ENCODE results near the gene FMNL3.

FMNL3 gene

GRCh38 chr12:49733219-49734017, 26.2 kb upstream of the FMNL3 start:
- no peak overlapping the region for H3K4me2 ChIP-seq (ENCODE audit: low read length)
- H2BK120ac ChIP-seq (ENCODE audit: insufficient read depth, low read length, poor library complexity), result no peak overlapping the region
- DNase-seq, result no peak
- H3K4ac ChIP-seq (ENCODE audit: low read depth, low read length), result no peak overlapping the region
- no peak overlapping the region for H3K14ac ChIP-seq (ENCODE audit: low read length)
- no peak overlapping the region for H3K4me3 ChIP-seq (ENCODE audit: low read depth, low read length)
- H3K4me1 ChIP-seq (ENCODE audit: control insufficient read depth in 1 of 2, insufficient read depth in 2 of 2, low read length in 2 of 2), result no peaks in the 10 kb centered on the region
- H2BK12ac ChIP-seq (ENCODE audit: low read length), result no peak overlapping the region
- H3K36me3 ChIP-seq (ENCODE audit: control insufficient read depth in 1 of 2, insufficient read depth in 2 of 2, low read length in 2 of 2), result no peaks in the 10 kb centered on the region
- no peaks in the 10 kb centered on the region for H3K79me1 ChIP-seq (ENCODE audit: low read length)
- no peak overlapping the region for H3K18ac ChIP-seq (ENCODE audit: low read length)
- no peak overlapping the region for H2AK5ac ChIP-seq (ENCODE audit: low read length)
- H3K27me3 ChIP-seq (ENCODE audit: insufficient read depth, low read length), result no peaks in the 10 kb centered on the region
- no peak overlapping the region for H2AFZ ChIP-seq (ENCODE audit: insufficient read depth, low read length, poor library complexity)
- no peak overlapping the region for H3K23ac ChIP-seq (ENCODE audit: low read length)
- no peak overlapping the region for H4K12ac ChIP-seq (ENCODE audit: low read depth, low read length)
- WGBS (ENCODE audit: extremely low coverage, insufficient coverage, insufficient read length), result no CpG with 5 or more reads among the region's 10 CpGs
- no peak overlapping the region for H4K91ac ChIP-seq (ENCODE audit: low read depth, low read length)
- no peak overlapping the region for H2BK5ac ChIP-seq (ENCODE audit: low read depth, low read length, poor library complexity)
- H3K9me3 ChIP-seq (ENCODE audit: insufficient read depth, low read depth, low read length), result peaks cover 4% of the 10 kb centered on the region
- H3K27ac ChIP-seq (ENCODE audit: low read depth, low read length), result no peak overlapping the region
- H3K79me2 ChIP-seq (ENCODE audit: control insufficient read depth, insufficient read depth, low read length, poor library complexity), result no peaks in the 10 kb centered on the region
- no peak overlapping the region for H4K8ac ChIP-seq (ENCODE audit: low read depth, low read length)
- H3K9ac ChIP-seq (ENCODE audit: low read length), result no peak overlapping the region

GRCh38 chr12:49730568-49731101, 23.4 kb upstream of the FMNL3 start:
- H4K12ac ChIP-seq (ENCODE audit: low read depth, low read length), result no peak overlapping the region
- no peak overlapping the region for H2BK12ac ChIP-seq (ENCODE audit: low read length)
- no peak for DNase-seq
- no peak overlapping the region for H3K4me3 ChIP-seq (ENCODE audit: low read depth, low read length)
- H3K9ac ChIP-seq (ENCODE audit: low read length), result no peak overlapping the region
- no peak overlapping the region for H3K27ac ChIP-seq (ENCODE audit: low read depth, low read length)
- H2BK5ac ChIP-seq (ENCODE audit: low read depth, low read length, poor library complexity), result no peak overlapping the region
- no peak overlapping the region for H2AFZ ChIP-seq (ENCODE audit: insufficient read depth, low read length, poor library complexity)
- H3K4ac ChIP-seq (ENCODE audit: low read depth, low read length), result no peak overlapping the region
- H2AK5ac ChIP-seq (ENCODE audit: low read length), result no peak overlapping the region
- no CpG with 5 or more reads among the region's 3 CpGs for WGBS (ENCODE audit: extremely low coverage, insufficient coverage, insufficient read length)
- H3K9me3 ChIP-seq (ENCODE audit: insufficient read depth, low read depth, low read length), result peaks cover 4% of the 10 kb centered on the region
- no peaks in the 10 kb centered on the region for H3K79me2 ChIP-seq (ENCODE audit: control insufficient read depth, insufficient read depth, low read length, poor library complexity)
- H3K18ac ChIP-seq (ENCODE audit: low read length), result no peak overlapping the region
- H3K4me2 ChIP-seq (ENCODE audit: low read length), result no peak overlapping the region
- no peak overlapping the region for H4K91ac ChIP-seq (ENCODE audit: low read depth, low read length)
- H3K14ac ChIP-seq (ENCODE audit: low read length), result no peak overlapping the region
- H4K8ac ChIP-seq (ENCODE audit: low read depth, low read length), result no peak overlapping the region
- H2BK120ac ChIP-seq (ENCODE audit: insufficient read depth, low read length, poor library complexity), result no peak overlapping the region
- no peak overlapping the region for H3K23ac ChIP-seq (ENCODE audit: low read length)
- no peaks in the 10 kb centered on the region for H3K79me1 ChIP-seq (ENCODE audit: low read length)
- no peaks in the 10 kb centered on the region for H3K27me3 ChIP-seq (ENCODE audit: insufficient read depth, low read length)
- H3K4me1 ChIP-seq (ENCODE audit: control insufficient read depth in 1 of 2, insufficient read depth in 2 of 2, low read length in 2 of 2), result no peaks in the 10 kb centered on the region
- no peaks in the 10 kb centered on the region for H3K36me3 ChIP-seq (ENCODE audit: control insufficient read depth in 1 of 2, insufficient read depth in 2 of 2, low read length in 2 of 2)

GRCh38 chr12:49730050-49730449, 22.8 kb upstream of the FMNL3 start:
- no peak overlapping the region for H2BK120ac ChIP-seq (ENCODE audit: insufficient read depth, low read length, poor library complexity)

GRCh38 chr12:49728446-49728845, 21.2 kb upstream of the FMNL3 start:
- no peak overlapping the region for H3K14ac ChIP-seq (ENCODE audit: low read length)
- H3K4me1 ChIP-seq (ENCODE audit: control insufficient read depth in 1 of 2, insufficient read depth in 2 of 2, low read length in 2 of 2), result no peaks in the 10 kb centered on the region
- H2AK5ac ChIP-seq (ENCODE audit: low read length), result no peak overlapping the region
- H3K23ac ChIP-seq (ENCODE audit: low read length), result no peak overlapping the region
- no peaks in the 10 kb centered on the region for H3K79me1 ChIP-seq (ENCODE audit: low read length)
- no peak overlapping the region for H3K4me2 ChIP-seq (ENCODE audit: low read length)
- H3K4me3 ChIP-seq (ENCODE audit: low read depth, low read length), result no peak overlapping the region
- no peak overlapping the region for H2BK120ac ChIP-seq (ENCODE audit: insufficient read depth, low read length, poor library complexity)
- H3K18ac ChIP-seq (ENCODE audit: low read length), result no peak overlapping the region
- H3K27ac ChIP-seq (ENCODE audit: low read depth, low read length), result no peak overlapping the region
- no peaks in the 10 kb centered on the region for H3K9me3 ChIP-seq (ENCODE audit: insufficient read depth, low read depth, low read length)
- H4K12ac ChIP-seq (ENCODE audit: low read depth, low read length), result no peak overlapping the region
- WGBS (ENCODE audit: extremely low coverage, insufficient coverage, insufficient read length), result no CpG with 5 or more reads among the region's 3 CpGs
- no peak overlapping the region for H2AFZ ChIP-seq (ENCODE audit: insufficient read depth, low read length, poor library complexity)
- H3K36me3 ChIP-seq (ENCODE audit: control insufficient read depth in 1 of 2, insufficient read depth in 2 of 2, low read length in 2 of 2), result no peaks in the 10 kb centered on the region
- no peak overlapping the region for H4K91ac ChIP-seq (ENCODE audit: low read depth, low read length)
- no peaks in the 10 kb centered on the region for H3K79me2 ChIP-seq (ENCODE audit: control insufficient read depth, insufficient read depth, low read length, poor library complexity)
- no peak overlapping the region for H2BK12ac ChIP-seq (ENCODE audit: low read length)
- H3K9ac ChIP-seq (ENCODE audit: low read length), result no peak overlapping the region
- no peaks in the 10 kb centered on the region for H3K27me3 ChIP-seq (ENCODE audit: insufficient read depth, low read length)
- H2BK5ac ChIP-seq (ENCODE audit: low read depth, low read length, poor library complexity), result no peak overlapping the region
- no peak overlapping the region for H4K8ac ChIP-seq (ENCODE audit: low read depth, low read length)
- no peak overlapping the region for H3K4ac ChIP-seq (ENCODE audit: low read depth, low read length)
- DNase-seq, result no peak

More at GRCh38 chr12:49730050-49730449, 22.8 kb upstream of the FMNL3 start:
- H3K4me3 ChIP-seq (ENCODE audit: low read depth, low read length), result no peak overlapping the region
- H3K9me3 ChIP-seq (ENCODE audit: insufficient read depth, low read depth, low read length), result peaks cover 4% of the 10 kb centered on the region
- H2AFZ ChIP-seq (ENCODE audit: insufficient read depth, low read length, poor library complexity), result no peak overlapping the region
- H3K27me3 ChIP-seq (ENCODE audit: insufficient read depth, low read length), result no peaks in the 10 kb centered on the region
- H3K4me2 ChIP-seq (ENCODE audit: low read length), result no peak overlapping the region
- H2BK5ac ChIP-seq (ENCODE audit: low read depth, low read length, poor library complexity), result no peak overlapping the region
- no peak overlapping the region for H3K18ac ChIP-seq (ENCODE audit: low read length)
- no peak for DNase-seq
- no peak overlapping the region for H4K91ac ChIP-seq (ENCODE audit: low read depth, low read length)
- no peaks in the 10 kb centered on the region for H3K79me2 ChIP-seq (ENCODE audit: control insufficient read depth, insufficient read depth, low read length, poor library complexity)
- H3K4me1 ChIP-seq (ENCODE audit: control insufficient read depth in 1 of 2, insufficient read depth in 2 of 2, low read length in 2 of 2), result no peaks in the 10 kb centered on the region
- no peak overlapping the region for H2BK12ac ChIP-seq (ENCODE audit: low read length)
- H3K4ac ChIP-seq (ENCODE audit: low read depth, low read length), result no peak overlapping the region
- H3K27ac ChIP-seq (ENCODE audit: low read depth, low read length), result no peak overlapping the region
- WGBS (ENCODE audit: extremely low coverage, insufficient coverage, insufficient read length), result no CpG with 5 or more reads among the region's 1 CpG
- H3K36me3 ChIP-seq (ENCODE audit: control insufficient read depth in 1 of 2, insufficient read depth in 2 of 2, low read length in 2 of 2), result no peaks in the 10 kb centered on the region
- no peak overlapping the region for H3K14ac ChIP-seq (ENCODE audit: low read length)
- H3K79me1 ChIP-seq (ENCODE audit: low read length), result no peaks in the 10 kb centered on the region
- H4K8ac ChIP-seq (ENCODE audit: low read depth, low read length), result no peak overlapping the region
- H4K12ac ChIP-seq (ENCODE audit: low read depth, low read length), result no peak overlapping the region
- H3K9ac ChIP-seq (ENCODE audit: low read length), result no peak overlapping the region
- H2AK5ac ChIP-seq (ENCODE audit: low read length), result no peak overlapping the region
- no peak overlapping the region for H3K23ac ChIP-seq (ENCODE audit: low read length)
